Skeletal muscle cell (primary cell): Measurements from ENCODE around the gene TSC22D1.

Experiments used
- DNase-seq: peaks from one replicate; pipeline ENCODE4 v3.0.0-alpha.2; 2010; ENCODE audit warnings: low read depth
- H3K4me3 ChIP-seq: 2 replicates; pipeline ENCODE4 v1.5.1; 2011; ENCODE audit warnings: low read depth, mild to moderate bottlenecking, control low read depth, low read length, moderate library complexity

The TSC22D1 gene

DNA sequence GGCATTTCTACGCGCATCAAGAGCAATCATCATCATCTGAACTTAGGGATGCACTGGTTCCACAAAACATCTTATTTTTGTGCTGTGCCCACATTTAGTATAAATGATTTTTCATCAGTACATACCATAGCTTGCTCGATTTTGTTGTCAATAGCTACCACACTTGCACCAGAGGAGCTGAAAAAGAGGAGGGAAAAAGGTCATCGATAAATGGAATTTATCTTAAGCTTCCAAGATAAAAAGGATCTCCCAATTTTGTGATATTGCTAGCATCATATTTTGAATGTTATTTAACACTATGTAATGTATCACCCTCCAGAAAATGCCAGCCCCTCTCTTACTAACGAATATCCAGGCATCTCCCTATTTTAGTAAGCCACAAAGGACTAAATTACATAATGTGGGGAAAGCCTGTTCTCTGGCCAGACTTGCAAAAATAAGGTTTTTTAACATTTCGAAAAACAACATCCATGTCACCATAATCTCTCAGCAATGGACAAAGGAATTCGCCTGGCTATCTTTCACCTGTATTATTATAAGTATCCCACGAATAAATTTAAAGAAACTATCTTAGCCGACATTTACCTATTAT, 140.1 kb downstream of the TSC22D1 start:
- H3K4me3 ChIP-seq = peak overlapping the region; percentile 82
- no peak for DNase-seq

GRCh38 chr13:44435142-44435918, 140.8 kb downstream of the TSC22D1 start:
- peak overlapping the region; percentile 82 for H3K4me3 ChIP-seq
- peak; percentile 96 for DNase-seq

- no peak for DNase-seq
- H3K4me3 ChIP-seq = peak overlapping the region; percentile 82
Measured at GRCh38 chr13:44434766-44435141, 141.4 kb downstream of the TSC22D1 start.

- H3K4me3 ChIP-seq = peak overlapping the region; percentile 82
- no peak for DNase-seq
Measured at GRCh38 chr13:44433863-44434765, 142.0 kb downstream of the TSC22D1 start.

- no peak overlapping the region for H3K4me3 ChIP-seq
- no peak for DNase-seq
Measured at GRCh38 chr13:44432650-44433049, 143.5 kb downstream of the TSC22D1 start.

GRCh38 chr13:44431150-44431549, 145.0 kb downstream of the TSC22D1 start:
- DNase-seq = no peak

DNA sequence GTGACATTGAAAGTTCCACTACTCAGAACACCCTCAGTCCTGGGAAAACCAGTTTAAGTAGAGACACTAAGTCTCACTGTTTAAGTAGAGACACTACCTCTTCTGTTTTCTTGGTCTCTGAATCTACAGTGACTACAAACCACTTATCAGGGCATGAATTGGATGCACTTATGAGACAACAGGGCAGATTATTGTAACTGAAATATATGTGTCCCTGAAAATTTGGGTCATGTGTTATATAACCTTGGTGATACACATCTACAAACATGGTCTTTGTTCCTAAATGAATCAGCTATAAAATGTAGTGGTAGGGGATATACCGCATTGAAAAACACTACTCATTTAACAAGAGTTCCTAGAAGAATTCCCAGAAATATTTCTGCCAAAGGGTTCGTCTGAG, 146.8 kb downstream of the TSC22D1 start:
- no peak for DNase-seq
- no peak overlapping the region for H3K4me3 ChIP-seq

More at GRCh38 chr13:44431150-44431549, 145.0 kb downstream of the TSC22D1 start:
- no peak overlapping the region for H3K4me3 ChIP-seq

DNA sequence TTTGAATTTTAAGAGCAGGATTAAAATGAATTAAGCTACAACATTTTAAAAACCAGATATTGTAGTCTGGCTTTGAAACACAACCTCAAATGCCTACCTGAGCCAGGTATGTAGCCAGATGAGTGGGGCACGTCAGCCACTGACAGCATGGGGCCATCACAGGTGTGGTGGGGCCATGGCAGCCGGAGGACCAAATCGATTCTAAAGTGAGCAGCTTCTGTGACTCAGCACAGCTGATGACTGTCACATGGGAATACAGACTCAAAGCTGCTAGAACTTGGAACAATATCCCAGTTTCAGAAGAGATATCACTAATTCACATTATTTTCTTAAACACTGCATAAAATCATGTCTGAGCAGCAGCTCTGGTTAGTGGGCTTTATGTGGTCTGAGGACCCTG, 149.7 kb downstream of the TSC22D1 start:
- DNase-seq = no peak
- H3K4me3 ChIP-seq = no peak overlapping the region

- H3K4me3 ChIP-seq = no peak overlapping the region
- no peak for DNase-seq
Measured at GRCh38 chr13:44425815-44426078, 150.4 kb downstream of the TSC22D1 start.

DNA sequence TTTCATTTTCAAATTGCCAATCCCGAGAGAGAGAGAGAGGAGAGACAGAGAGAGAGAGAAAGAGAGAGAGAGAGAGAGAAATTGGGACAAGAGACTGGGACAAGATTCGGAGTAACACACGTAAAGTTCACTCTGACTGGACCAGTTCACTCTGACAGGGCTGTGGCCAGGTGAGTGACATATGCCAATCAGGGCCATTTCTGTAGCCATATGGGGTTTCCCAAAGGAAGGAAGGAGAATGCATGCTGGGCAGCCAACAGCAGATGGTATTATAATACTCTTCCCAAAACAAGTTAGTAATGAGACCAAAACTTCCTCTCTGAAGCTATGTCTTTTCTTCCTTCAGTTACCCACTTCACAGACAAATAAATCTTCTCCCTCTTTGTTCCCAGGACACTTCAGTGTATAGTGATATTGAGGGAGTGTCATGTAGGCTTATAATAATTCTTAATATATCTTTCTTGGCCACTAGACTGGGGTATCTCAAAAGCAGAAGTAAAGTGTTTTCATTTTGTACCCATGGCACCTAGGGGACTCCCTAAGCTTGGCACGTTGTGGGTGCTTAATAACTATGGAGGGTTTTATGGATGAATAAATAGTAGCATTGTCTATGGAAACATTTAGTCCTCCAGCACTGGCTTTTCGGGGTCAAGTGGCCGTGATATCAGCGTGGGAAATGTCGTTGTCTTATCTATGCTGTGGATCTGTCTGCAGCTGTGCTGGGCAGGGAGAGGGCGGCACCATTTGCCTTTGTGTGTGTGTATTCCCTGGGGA, 150.9 kb downstream of the TSC22D1 start:
- H3K4me3 ChIP-seq = no peak overlapping the region
- no peak for DNase-seq

GRCh38 chr13:44423824-44424223, 152.3 kb downstream of the TSC22D1 start:
- no peak for DNase-seq
- H3K4me3 ChIP-seq = no peak overlapping the region

- no peak overlapping the region for H3K4me3 ChIP-seq
- DNase-seq = no peak
Measured at GRCh38 chr13:44422755-44423643, 153.1 kb downstream of the TSC22D1 start.

DNA sequence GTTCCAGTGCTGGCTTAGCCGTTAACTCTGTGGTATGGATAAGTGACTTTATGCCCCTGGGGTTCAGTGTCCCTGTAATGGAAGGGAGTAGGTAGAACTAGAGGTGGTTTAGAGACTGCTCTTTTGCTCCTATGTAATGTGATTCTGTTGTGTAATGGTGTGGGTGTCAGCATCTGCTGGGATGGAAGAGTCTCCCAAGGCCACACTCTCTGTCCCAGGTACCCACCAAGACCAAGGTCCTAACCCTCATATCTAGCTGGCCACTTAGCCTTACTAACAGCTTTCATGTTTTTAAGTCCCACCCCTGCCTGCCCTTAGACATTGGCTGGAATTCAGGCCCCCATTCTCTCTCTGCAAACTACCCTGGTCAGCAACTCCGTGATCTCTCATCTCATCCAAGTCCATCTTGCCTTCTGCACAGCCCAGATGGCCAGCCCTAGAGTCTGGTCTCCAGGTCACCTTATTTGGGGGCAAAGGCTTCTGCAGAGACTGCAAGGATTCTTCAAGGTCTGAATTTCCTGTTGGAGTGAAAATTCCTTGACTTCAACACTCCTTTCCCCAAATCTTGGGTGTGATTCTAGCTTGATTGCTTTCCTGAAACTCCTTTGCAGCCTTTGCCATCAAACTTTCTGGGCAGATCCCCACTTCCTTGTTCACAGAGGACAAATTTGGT, 154.1 kb downstream of the TSC22D1 start:
- H3K4me3 ChIP-seq = no peak overlapping the region
- no peak for DNase-seq

DNA sequence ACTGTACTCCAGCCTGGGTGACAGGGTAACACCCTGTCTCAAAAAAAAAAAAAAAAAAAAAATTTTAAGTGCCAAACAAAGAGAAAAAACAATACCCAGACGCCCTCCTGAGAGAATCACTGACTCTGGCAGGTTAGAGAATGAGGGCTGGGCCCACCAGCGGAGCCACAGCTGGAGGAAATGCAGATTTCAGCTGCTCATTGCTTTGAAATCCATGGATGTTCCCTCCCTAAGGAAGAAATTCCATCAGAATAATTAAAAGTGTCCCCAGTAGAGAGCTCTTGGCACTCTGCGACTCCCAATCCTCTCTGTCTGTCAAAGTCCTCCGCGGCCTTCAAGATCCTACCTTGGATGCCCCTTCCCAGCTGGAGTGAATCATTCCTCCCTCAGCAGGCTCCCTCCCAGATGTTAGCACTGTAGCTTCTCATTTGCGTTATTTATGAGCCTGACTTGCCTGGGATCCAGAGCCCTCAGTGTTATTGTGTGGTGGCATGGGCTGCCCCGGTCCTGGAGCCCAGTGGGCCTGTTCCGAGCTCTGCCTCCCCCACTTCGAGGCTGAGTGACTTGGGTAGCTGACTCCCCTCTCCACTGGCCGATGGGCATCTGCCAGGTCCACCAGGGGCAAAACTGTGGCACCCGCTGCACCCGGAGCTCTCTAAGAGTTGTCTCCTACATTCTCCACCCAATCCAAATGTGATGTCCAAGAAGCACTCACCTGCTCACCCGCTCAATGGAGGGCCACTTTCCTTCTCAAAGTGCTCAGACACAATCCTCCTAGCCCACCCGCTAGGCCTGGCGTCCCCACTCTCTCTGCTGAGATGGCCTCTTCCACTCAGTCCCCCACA, 155.5 kb downstream of the TSC22D1 start:
- no peak for DNase-seq
- no peak overlapping the region for H3K4me3 ChIP-seq

- no peak overlapping the region for H3K4me3 ChIP-seq
- DNase-seq = no peak
Measured at GRCh38 chr13:44417876-44418275, 158.3 kb downstream of the TSC22D1 start.

- H3K4me3 ChIP-seq = no peak overlapping the region
- DNase-seq = no peak
Measured at GRCh38 chr13:44417446-44417845, 158.7 kb downstream of the TSC22D1 start.

DNA sequence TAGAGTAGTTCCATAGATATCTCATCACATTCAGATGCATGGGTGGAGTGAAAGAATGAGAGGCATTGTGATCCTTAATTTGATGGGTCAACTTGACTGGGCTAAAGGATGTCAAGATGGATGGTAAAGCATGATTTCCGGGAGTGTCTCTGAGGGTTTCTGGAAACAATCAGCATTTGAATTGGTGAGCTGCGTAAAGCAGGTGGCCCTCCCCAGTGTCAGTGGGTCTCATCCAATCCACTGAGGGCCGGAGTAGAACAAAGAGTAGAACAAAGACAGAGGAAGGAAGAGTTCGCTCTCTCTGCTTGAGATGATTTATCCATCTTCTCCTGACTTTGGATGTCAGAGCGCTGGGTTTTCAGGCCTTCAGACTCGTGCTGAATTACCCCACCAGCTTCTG, 159.4 kb downstream of the TSC22D1 start:
- no peak overlapping the region for H3K4me3 ChIP-seq
- no peak for DNase-seq
